NCI-H524 treated with DMSO at 0.1 percent for 48 hours (cell line): ENCODE measurements around the gene SNX9.

Experiments
- DNase-seq: peaks from one replicate; lab custom pipeline; 2025; lab: John Stamatoyannopoulos, UW

SNX9 gene

GRCh38 chr6:157978021-157978783, 155.2 kb downstream of the SNX9 start:
- no peak for DNase-seq

DNA sequence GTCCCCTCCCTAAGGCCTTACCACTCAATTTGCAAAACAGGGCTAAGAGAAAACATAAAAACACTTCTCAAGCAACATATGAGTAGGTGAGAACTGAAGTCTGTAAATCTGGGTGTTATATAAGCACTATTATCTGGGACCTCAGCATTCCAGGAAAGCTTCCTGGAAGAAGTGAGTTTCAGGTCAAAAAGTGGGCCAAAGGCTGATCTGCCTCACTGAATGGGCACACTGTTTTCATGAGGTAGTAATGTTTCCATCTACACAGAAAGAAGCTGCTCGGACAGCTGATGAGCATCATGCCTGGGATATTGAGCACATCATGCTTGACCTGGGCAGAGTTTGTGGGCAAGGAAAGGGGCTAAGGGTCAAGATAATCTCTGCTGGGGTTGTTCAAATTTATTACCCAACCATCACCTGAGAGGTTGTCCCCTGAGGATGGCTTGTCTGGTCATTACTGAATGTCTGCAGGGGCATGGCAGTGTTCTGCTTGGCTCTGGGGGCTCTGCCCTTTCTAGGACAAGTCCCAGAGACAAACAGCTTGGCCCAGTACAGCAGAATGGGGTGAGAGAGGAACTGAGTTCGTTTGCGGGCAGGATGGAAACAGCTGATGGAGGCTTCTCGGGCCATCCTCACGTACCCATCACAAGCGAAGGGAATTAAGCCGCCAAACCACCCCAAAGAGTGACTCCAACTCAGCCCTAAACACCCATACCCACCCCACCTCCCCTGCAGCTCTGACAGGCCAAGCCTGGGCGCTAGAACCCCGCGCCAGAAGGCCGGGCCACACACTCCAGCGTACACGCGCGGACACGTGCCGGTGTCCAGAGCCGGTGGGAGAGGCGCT, 157.5 kb downstream of the SNX9 start:
- DNase-seq, result no peak

DNA sequence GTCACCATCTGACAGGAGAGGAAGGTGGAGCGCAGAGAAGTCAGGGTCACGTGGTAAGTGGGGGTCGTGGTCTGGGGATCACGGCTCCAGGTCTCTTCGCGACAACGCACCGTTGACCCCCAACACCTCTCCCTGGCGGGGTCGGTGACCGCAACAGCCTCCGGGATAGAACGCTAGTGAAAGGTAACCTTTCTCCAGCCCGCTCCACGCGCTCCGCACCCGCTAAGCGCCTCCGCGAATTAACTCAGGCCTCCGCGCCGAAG, 158.0 kb downstream of the SNX9 start:
- no peak for DNase-seq

GRCh38 chr6:157981395-157982101, 158.5 kb downstream of the SNX9 start, which contains the start of gene SYNJ2:
Gene SYNJ2 (plus strand): TSS chr6:157981863. CDS start chr6:157981962, 99 bp downstream.
- no peak for DNase-seq

DNA sequence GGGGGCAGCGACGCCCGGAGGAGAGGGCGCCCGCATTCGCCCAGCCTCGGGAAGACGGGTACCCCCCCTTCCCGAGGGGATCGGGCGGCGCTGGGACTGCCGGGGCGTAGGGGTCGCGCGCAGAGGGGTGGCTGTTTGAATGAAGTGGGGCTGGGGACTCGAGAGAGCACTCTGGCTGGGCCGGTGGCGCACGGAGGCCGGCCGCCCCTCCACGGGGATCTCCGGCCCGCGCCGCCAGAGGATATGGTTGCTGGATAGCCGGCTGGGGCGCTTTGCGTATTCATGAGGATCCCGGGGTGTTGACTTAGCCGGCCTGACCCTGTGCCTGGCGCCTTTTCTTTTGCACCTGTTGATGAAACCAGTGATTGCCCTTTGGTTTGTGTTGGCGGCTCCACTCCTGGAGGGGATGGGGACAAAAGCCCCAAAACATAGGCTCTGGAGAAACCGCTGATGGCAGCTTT, 159.1 kb downstream of the SNX9 start:
- no peak for DNase-seq

- DNase-seq, result no peak
Observed at GRCh38 chr6:157982563-157983405, 159.7 kb downstream of the SNX9 start.

- DNase-seq, result no peak
Observed at GRCh38 chr6:157983406-157984119, 160.5 kb downstream of the SNX9 start.

GRCh38 chr6:157984128-157984527, 161.1 kb downstream of the SNX9 start:
- DNase-seq, result no peak

- no peak for DNase-seq
Observed at GRCh38 chr6:157984686-157985225, 161.7 kb downstream of the SNX9 start.

- DNase-seq, result no peak
Observed at GRCh38 chr6:157985378-157986155, 162.5 kb downstream of the SNX9 start.

DNA sequence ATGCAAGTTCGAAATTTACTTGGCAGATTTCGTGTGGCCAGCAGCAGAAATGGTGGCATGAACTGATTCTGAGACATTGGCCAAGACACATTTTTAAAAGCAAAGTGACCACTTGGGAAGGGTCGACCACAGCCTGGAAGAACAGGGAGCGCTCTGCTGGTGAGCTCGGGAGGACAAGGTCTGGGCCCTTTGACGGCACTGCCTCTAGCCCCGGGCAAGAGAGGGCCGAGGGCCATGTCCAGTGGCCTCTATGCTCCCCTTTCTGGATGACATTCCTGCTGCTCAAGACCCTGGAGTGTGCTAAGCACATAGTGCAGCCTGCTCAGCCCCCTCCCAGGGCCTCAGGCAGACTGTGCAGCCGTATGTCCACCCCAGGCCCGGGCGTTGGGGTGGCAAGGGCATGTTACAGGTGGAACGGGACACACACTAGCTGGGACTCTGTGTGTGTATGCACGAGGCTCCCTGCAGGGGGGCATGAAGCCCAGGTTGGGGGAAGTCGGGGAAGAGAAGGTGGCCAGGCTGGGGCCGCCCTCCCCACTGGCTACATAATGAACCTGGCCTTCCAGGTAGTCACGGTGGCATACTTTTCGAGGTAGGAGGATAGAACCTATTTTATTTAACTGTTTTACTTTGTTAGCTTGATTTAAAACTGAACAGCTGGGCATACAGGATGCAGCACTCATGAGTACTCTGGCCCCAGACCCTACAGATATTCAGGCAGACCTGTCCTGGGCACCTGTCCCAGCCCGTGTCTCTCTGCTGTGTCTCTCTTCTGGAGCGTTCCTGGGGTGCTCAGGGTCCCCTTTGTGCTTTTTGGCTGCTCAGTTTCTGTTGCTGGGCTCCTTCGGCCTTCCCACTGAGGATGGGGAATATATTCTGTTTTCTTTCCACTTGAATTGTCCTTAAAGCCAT, 165.0 kb downstream of the SNX9 start:
- DNase-seq, result no peak

GRCh38 chr6:157988700-157989063, 165.6 kb downstream of the SNX9 start:
- no peak for DNase-seq

DNA sequence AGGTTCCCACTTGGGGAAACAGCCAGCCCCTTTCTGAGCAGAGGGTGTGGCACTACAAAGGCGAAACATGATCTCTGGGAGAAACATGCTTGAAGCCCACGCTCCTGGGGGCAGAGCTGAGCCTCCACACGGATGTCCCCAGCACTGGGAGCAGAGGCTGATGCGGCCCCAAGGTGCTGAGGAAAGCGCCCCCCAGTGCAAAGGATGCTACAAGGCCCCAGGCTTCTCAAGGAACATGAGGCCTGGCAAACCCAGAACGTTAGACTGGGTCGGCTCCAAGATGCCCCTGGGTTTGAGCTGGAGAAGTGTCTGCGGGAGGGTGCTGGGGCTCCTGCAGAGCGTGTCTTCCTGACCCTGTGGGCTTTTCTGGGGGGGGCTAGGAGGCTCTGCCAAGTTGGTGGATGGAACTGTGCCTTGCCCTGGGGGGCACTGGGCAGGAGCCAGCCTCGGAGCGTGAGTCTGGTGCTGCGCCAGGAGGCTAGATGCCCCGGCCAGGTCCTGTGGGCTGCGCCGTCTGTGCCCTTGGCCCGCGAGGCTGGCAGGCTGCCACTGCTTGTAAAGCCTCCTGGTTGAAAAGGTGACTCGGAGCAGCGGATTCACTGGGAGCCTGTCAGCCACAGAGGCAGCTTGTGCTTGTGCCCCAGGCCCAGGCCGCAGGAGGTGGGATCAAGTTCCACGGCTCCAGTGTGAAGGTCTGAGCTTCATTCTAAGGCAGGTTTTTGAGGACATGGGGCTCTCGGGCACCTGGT, 166.7 kb downstream of the SNX9 start:
- DNase-seq, result peak; percentile 39

- peak; percentile 39 for DNase-seq
Observed at GRCh38 chr6:157990321-157991066, 167.4 kb downstream of the SNX9 start.

GRCh38 chr6:157991067-157991432, 168.0 kb downstream of the SNX9 start:
- DNase-seq, result no peak

GRCh38 chr6:157993076-157993475, 170.0 kb downstream of the SNX9 start:
- DNase-seq, result no peak

- no peak for DNase-seq
Observed at GRCh38 chr6:157994125-157994795, 171.2 kb downstream of the SNX9 start.
